Measurements from ENCODE around the gene DLGAP1. TPM values are rescaled to one million over a fixed set of nuclear protein-coding genes. Genes with fewer than 3 reads are reported as not detected.
A peak's percentile ranks its signal among the peaks of the same experiment; 100 is the strongest.
"Not testable (repeated sequence)": the region's sequence is repeated elsewhere in the genome, so short reads cannot be mapped to it uniquely, and the experiment has no call there.

The DLGAP1 gene
- total RNA-seq, 1 experiment from 2014 or later, result 0.53 TPM

- no peak for DNase-seq (ENCODE audit: low spot score)
Observed at GRCh38 chr18:4093676-4094075, 361.4 kb downstream of the DLGAP1 start.

- DNase-seq (ENCODE audit: low spot score), result no peak
Observed at GRCh38 chr18:4084382-4084900, 370.7 kb downstream of the DLGAP1 start.

DNA sequence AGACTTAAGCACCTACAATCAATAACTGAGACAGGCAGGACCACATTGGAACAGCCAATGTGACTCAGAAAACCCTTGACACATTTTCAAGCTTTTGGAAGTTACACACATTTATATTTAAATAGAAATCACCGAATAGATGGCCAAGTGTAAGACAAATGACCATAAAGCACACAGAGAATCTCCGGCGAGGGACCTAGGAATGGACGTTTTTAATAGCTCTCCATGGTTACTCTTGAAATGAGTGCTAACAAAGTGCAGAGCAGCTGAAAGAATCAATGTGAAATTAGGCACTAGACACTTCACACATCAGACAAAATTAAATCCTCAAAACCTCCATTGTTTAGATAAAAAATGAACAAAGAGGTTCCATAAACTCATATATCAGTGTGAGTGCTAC is 376.9 kb downstream of the DLGAP1 start:
- no peak for DNase-seq (ENCODE audit: low spot score)

DNA sequence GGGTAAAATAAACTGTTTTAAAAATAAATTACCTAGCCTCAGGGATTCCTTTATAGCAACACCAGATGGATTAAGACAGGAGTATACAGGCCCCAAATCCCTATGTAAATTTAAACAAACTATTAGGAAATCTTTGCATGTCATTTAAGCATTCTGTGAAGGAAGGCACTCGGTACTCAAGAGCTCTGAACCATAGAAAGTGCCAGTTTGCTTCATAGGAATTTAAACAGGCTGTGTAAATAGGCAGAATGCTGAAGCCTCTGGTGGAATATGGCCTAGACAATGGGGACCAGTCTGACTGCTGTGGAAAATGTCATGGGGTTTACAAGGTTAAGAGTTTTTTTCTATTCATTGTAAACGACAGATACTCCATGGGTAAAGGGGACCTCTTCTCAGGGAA is 377.4 kb downstream of the DLGAP1 start:
- no peak for DNase-seq (ENCODE audit: low spot score)

DNA sequence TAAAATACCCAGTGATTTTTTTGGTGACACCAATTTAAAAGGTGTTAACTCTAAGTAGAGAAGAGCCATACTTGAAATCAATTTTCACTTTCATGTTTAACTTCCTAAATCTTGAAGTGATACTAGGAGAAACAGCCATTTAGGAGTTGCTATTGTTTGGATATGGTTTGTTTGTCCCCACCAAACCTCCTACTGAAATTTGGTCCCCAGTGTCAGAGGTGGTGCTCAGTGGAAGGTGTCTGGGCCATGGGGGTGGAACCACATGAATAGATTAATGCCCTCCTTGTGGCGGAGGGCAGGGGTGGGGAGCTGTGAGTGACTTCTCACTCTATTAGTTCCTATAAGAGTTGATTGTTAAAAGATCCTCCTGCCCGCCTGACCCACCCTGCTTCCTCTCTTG is 377.9 kb downstream of the DLGAP1 start:
- DNase-seq (ENCODE audit: low spot score), result no peak

DNA sequence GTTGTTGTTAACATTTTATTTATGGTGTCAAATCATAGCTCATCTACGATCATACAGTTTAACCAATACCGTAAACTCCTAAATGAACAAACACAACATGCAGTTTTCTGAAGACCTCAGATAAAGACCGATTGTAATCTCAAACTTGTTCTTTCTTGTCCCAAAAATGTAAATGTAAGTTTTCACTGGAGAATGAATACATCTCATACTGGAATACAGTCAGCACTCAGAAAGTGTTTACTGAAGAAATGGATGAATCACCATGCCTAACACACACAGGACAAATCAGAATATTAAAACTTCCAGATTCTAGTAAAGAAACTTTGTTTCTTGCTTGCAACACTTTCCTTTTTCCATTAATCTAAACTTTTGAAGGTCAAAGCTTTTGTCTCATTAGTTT is 380.5 kb downstream of the DLGAP1 start:
- no peak for DNase-seq (ENCODE audit: low spot score)

DNA sequence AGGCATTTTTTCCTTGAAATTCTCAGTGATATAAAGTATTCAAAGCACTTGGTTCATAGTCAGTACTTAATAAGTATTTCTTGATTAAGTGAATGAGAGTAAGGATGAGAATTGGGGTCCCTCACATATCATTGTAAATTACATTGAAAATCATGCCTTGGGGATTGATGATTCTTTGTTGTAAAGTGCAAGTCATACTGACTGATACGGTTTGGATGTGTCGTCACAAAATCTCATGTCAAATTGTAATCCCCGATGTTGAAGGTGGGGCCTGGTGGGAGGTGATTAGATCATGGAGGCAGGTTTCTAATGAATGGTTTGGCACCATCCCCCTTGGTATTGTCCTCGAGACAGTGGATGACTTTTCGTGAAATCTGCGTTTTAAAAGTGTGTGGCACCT is 385.9 kb downstream of the DLGAP1 start:
- no peak for DNase-seq (ENCODE audit: low spot score)

DNA sequence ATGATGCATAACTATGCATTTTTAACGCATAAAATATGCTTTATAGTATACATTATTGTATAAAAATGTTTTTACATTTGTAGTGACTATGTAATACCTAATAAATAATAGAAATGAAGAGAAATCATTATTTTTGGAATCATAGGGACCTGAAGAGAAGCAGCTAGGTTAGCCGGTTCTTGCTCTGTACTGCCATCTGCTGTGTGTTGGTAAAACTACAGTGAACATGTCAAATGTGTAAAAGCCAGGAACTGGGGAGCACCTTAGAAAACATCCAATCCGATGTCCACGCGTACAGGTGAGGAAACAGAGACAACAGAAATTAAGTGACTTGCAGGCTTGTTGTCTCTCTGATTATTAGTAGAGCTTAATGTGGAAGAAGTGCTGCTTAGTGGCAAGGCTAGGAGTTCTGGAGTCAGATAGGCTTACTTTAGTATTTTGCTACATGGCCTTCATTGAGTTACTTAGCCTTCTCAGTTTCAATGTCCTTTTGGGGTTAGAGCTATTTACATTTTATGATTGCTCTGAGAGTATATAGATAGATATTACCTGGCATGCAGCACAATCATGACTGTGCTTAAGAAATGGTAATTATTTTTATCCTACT is 386.5 kb downstream of the DLGAP1 start:
- peak; percentile 94 for DNase-seq (ENCODE audit: low spot score)

- DNase-seq (ENCODE audit: low spot score), result no peak
Observed at GRCh38 chr18:4063545-4063944, 391.6 kb downstream of the DLGAP1 start.

GRCh38 chr18:4060427-4061281 is 394.5 kb downstream of the DLGAP1 start:
- no peak for DNase-seq (ENCODE audit: low spot score)

DNA sequence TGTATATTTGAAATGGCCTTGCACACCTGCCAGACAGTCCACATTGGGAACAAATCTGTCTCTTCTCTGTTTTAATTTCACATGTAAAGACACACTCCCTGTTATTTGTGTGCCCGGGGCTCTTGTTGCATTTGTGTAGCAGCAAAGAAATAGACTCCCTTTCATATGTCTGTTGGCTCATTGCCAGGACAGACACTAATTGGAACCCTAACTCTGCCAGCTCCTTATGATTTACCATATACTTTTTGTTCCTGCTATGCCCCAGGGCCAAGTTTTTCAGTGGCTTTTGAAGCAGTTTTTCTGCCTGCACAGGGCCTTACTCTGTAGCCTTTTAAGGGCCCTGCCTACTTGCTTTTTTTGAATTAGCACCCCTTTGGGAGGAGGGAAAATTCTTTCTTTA is 396.9 kb downstream of the DLGAP1 start:
- no peak for DNase-seq (ENCODE audit: low spot score)

GRCh38 chr18:4040391-4041092 is 414.6 kb downstream of the DLGAP1 start:
- DNase-seq (ENCODE audit: low spot score), result no peak

DNA sequence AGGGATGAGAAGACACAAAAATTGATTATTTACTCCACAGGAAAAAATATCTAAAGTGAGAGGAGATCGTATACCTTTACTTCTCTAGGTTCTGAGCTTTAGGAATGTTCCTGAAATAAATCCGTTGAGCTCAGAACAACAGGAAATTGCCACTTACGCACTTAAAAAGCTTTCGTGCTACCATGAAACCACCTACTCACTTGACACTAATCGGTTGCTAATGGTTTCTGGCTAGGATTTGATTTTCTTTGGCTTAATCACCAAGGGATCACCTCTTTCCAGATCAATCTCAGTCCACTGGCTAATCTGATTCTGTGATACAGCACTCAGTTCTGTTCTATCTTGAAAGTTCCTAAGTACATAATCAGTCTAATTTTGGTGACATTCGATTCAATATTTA is 419.6 kb downstream of the DLGAP1 start:
- DNase-seq (ENCODE audit: low spot score), result no peak

DNA sequence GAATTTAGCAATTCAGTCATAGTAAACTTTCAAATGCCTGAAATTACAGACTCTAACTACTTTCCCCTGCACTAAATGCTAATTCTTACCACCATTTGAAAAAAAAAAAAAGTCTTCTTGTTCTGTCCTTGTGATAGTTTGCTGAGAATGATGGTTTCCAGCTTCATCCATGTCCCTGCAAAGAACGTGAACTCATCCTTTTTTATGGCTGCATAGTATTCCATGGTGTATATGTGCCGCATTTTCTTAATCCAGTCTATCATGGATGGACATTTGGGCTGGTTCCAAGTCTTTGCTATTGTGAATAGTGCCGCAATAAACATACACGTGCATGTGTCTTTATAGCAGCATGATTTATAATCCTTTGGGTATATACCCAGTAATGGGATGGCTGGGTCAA is 420.3 kb downstream of the DLGAP1 start:
- DNase-seq (ENCODE audit: low spot score), result not testable (repeated sequence)

- DNase-seq (ENCODE audit: low spot score), result no peak
Observed at GRCh38 chr18:4026542-4026941, 428.6 kb downstream of the DLGAP1 start.

GRCh38 chr18:4024702-4025101 is 430.4 kb downstream of the DLGAP1 start:
- DNase-seq (ENCODE audit: low spot score), result no peak

DNA sequence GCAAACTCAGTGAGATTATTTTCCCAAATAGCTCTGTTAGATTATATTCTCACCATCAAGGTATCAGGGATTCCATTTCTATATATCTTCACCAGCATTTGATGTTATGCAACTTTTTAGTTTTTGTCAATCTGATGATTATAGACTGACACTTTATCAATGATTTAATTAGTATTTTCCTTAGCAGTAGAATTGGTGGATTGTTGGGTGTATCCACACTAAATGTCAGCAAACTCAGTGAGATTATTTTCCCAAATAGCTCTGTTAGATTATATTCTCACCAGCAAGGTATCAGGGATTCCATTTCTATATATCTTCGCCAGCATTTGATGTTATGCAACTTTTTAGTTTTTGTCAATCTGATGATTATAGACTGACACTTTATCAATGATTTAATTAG is 432.4 kb downstream of the DLGAP1 start:
- DNase-seq (ENCODE audit: low spot score), result not testable (repeated sequence)

- no peak for DNase-seq (ENCODE audit: low spot score)
Observed at GRCh38 chr18:4020026-4020425, 435.1 kb downstream of the DLGAP1 start.

- DNase-seq (ENCODE audit: low spot score), result peak; percentile 70
Observed at GRCh38 chr18:4017480-4017879, 437.6 kb downstream of the DLGAP1 start.

GRCh38 chr18:4016391-4017049 is 438.6 kb downstream of the DLGAP1 start:
- DNase-seq (ENCODE audit: low spot score), result no peak

- DNase-seq (ENCODE audit: low spot score), result no peak
Observed at GRCh38 chr18:4007846-4008245, 447.3 kb downstream of the DLGAP1 start.

All from HT-29 (cell line).